ENCODE measurements around the gene RFTN1.

RFTN1 gene

GRCh38 chr3:16301507-16301906 is 212.0 kb downstream of the RFTN1 start:
- no peak for DNase-seq (ENCODE audit: low read depth in 2 of 2)
- TF ChIP-seq, protein P1, sequence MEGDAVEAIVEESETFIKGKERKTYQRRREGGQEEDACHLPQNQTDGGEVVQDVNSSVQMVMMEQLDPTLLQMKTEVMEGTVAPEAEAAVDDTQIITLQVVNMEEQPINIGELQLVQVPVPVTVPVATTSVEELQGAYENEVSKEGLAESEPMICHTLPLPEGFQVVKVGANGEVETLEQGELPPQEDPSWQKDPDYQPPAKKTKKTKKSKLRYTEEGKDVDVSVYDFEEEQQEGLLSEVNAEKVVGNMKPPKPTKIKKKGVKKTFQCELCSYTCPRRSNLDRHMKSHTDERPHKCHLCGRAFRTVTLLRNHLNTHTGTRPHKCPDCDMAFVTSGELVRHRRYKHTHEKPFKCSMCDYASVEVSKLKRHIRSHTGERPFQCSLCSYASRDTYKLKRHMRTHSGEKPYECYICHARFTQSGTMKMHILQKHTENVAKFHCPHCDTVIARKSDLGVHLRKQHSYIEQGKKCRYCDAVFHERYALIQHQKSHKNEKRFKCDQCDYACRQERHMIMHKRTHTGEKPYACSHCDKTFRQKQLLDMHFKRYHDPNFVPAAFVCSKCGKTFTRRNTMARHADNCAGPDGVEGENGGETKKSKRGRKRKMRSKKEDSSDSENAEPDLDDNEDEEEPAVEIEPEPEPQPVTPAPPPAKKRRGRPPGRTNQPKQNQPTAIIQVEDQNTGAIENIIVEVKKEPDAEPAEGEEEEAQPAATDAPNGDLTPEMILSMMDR (IDR thresholded peaks at IDR 0.05; ENCODE audit: low read depth, low read length): no peak
- H3K4me3 ChIP-seq (replicated peaks in 1 of 2; ENCODE audit: low read depth in 2 of 2, low read length in 2 of 2): no peak overlapping the region

GRCh38 chr3:16300881-16301359 is 212.6 kb downstream of the RFTN1 start:
- no peak overlapping the region for H3K4me3 ChIP-seq (replicated peaks in 1 of 2; ENCODE audit: low read depth in 2 of 2, low read length in 2 of 2)
- no peak for DNase-seq (ENCODE audit: low read depth in 2 of 2)
- TF ChIP-seq, protein P1 (IDR thresholded peaks at IDR 0.05; ENCODE audit: low read depth, low read length): no peak

GRCh38 chr3:16300307-16300706 is 213.2 kb downstream of the RFTN1 start:
- no peak overlapping the region for H3K4me3 ChIP-seq (replicated peaks in 1 of 2; ENCODE audit: low read depth in 2 of 2, low read length in 2 of 2)
- DNase-seq (ENCODE audit: low read depth in 2 of 2): no peak
- TF ChIP-seq, protein P1 (IDR thresholded peaks at IDR 0.05; ENCODE audit: low read depth, low read length): no peak

- DNase-seq (ENCODE audit: low read depth in 2 of 2): no peak
- TF ChIP-seq, protein P1 (IDR thresholded peaks at IDR 0.05; ENCODE audit: low read depth, low read length): no peak
Observed at GRCh38 chr3:16299746-16300145, 213.8 kb downstream of the RFTN1 start.

DNA sequence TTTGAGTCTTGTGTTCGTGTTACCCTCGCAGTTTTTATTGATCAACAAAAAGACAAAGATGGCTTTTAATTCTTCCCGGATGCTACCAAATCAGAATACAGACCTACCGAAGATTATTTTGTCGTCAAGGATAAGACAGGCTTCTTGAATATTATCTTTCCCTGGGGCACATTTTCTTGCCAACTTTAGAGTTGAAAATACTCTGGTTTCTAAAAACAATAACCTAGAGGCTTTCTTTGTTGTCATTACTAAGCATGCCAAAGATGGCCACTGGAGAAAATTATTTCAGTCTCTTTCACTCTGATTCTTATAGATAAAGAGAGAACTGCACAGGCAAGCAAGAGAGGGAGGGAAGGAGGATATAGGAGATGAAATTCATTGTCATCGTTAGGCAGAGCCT is 214.6 kb downstream of the RFTN1 start:
- TF ChIP-seq, protein P1 (IDR thresholded peaks at IDR 0.05; ENCODE audit: low read depth, low read length): no peak

More at GRCh38 chr3:16299746-16300145, 213.8 kb downstream of the RFTN1 start:
- no peak overlapping the region for H3K4me3 ChIP-seq (replicated peaks in 1 of 2; ENCODE audit: low read depth in 2 of 2, low read length in 2 of 2)

DNA sequence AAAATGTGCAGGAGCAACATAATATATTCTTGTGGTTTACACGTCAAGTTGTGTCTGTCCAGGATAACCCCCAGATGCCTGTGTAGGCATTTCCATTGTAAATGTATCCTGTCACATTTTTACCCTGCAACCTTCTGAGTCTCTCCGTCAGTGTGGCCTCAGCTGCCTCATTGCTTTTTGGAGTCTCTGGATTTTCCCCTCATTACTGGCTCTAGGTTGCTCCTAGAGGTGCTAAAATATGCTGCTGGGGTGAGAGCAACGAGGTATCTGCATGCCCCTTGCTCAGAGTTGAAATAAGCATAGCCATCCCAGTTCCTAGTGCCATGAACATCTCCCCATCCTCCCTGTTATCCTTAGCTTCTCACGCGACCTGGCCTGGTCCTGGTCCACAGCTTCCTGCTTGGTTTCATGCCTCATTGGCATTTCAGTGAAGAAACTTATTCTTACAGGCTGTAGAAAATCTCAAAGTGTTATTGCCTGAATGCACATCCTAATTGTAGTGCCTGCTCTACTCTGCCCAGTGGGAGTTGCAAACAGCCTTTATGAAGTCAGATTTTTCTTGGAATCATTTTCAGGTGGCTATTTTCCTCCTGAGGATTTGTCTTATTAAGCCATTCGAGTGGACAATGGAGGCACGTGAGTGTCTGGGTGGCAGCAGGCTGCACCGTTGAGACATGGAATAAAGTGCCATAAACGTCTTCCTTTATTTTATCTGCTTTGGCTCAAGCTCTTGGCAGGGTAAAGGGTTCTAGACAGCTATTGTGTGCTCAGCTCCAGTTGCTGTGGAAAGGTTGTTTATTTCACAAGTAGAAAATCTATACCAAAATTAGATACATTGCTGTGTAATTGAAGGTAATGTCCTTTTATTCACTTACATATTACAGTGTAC is 215.3 kb downstream of the RFTN1 start:
- TF ChIP-seq, protein P1 (IDR thresholded peaks at IDR 0.05; ENCODE audit: low read depth, low read length): no peak

More for the DNA sequence above, 214.6 kb downstream of the RFTN1 start:
- DNase-seq (ENCODE audit: low read depth in 2 of 2): no peak
- no peak overlapping the region for H3K4me3 ChIP-seq (replicated peaks in 1 of 2; ENCODE audit: low read depth in 2 of 2, low read length in 2 of 2)

More for the DNA sequence above, 215.3 kb downstream of the RFTN1 start:
- no peak overlapping the region for H3K4me3 ChIP-seq (replicated peaks in 1 of 2; ENCODE audit: low read depth in 2 of 2, low read length in 2 of 2)
- peak in 1 of 2 donors; percentile 23 for DNase-seq (ENCODE audit: low read depth in 2 of 2)
